GM18499 (cell line): Measurements from ENCODE around the gene DLL3.
"Not testable (repeated sequence)": the region's sequence is repeated elsewhere in the genome, so short reads cannot be mapped to it uniquely, and the experiment has no call there.

Source experiments
- ATAC-seq: cut with Tn5 transposase; IDR thresholded peaks from one replicate; pipeline ENCODE4 v1.9.1; 2021; ENCODE audit warnings: moderate number of reproducible peaks; ENCODE audit not compliant: insufficient read depth, unreplicated experiment

The DLL3 gene, protein sequence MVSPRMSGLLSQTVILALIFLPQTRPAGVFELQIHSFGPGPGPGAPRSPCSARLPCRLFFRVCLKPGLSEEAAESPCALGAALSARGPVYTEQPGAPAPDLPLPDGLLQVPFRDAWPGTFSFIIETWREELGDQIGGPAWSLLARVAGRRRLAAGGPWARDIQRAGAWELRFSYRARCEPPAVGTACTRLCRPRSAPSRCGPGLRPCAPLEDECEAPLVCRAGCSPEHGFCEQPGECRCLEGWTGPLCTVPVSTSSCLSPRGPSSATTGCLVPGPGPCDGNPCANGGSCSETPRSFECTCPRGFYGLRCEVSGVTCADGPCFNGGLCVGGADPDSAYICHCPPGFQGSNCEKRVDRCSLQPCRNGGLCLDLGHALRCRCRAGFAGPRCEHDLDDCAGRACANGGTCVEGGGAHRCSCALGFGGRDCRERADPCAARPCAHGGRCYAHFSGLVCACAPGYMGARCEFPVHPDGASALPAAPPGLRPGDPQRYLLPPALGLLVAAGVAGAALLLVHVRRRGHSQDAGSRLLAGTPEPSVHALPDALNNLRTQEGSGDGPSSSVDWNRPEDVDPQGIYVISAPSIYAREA

GRCh38 chr19:39498798-39499642, at the start of gene DLL3:
TSS of gene DLL3 (plus strand) at chr19:39498947. CDS start at chr19:39498975, 28 bp downstream.
- no peak for ATAC-seq

- no peak for ATAC-seq
Measured at GRCh38 chr19:39449116-39449797, 49.5 kb upstream of the DLL3 start.

- not testable (repeated sequence) for ATAC-seq
Measured at GRCh38 chr19:39451257-39451656, 47.5 kb upstream of the DLL3 start.

GRCh38 chr19:39463403-39463802, 35.3 kb upstream of the DLL3 start:
- ATAC-seq = no peak

DNA sequence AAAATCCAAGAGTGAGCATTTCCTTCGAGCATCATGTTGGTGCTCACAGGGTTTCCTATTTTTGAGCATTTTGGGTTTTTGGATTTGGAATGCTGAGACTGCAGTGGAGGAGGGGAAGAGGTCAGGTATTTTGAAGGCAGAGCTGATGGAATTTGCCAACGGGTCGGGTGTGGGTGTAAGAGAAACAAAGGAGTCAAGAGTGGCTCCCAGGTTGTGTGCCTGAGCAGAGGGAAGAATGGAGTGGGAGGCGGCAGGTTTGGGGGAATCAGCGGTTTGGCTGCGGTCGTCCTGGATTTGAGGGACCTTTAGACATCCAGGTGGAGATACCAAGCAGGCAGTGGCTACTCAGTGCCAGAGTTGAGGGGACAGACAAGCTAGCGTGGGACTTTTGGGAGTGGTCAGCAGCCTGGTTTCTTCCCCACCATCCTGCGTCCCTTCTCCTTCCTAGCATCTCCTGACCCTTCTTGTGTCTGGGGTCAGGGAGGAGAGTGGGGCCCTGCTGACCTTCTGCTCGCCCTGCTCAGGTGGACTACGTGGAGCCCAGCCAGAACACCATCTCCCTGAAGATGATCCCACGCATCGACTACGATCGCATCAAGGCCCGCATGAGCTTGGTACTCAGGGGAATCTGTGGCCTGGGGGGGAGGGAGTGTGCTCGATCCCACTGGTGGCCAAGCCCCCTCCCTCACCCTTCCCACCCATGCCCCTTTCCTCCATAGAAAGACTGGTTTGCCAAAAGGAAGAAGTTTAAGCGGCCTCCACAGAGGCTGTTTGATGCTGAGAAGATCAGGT, 32.6 kb upstream of the DLL3 start:
- ATAC-seq = no peak

DNA sequence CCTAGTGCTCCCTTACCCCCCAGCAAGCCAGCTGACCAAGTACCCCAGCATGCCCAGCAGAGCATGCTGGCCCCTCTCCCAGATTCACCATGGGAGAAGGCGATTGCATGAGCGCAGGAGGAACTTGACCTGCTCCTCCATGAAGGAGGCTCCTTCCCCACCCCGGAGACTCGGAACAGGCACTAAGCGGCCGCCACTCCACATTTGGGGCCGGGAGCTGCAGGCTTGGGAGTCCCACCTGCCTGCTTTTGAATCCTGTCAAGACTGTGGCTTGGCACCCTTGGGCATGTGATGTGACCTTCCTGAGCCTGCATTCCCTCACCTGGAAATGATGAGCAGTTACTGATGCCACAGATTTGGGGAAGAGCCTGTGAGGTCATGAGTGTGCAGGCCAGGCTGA, 30.8 kb upstream of the DLL3 start:
- ATAC-seq = no peak

GRCh38 chr19:39469036-39469435, 29.7 kb upstream of the DLL3 start:
- no peak for ATAC-seq

DNA sequence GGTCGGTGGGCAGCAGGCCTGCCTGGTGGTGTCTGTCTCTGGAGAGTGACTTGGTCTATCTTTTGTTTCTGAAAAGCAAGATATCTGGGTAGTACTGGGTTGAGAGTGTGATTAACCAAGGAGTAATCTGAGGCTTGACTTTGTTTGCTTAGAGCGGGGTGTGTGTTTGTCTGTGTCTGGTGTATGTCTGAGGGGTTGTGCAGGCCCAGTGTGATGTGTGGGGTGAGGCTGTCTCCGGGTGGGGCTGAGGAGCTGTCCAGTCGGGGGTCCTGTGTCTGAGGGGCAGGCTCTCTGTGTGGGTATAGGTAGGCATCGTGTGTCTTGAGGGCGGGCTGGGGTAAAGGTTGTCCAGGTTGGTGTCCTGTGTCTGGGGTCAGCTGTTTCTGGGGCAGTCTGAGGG, 29.2 kb upstream of the DLL3 start:
- ATAC-seq = no peak

GRCh38 chr19:39470724-39471339, 27.9 kb upstream of the DLL3 start:
- ATAC-seq = no peak

- no peak for ATAC-seq
Measured at GRCh38 chr19:39471756-39472536, 26.8 kb upstream of the DLL3 start.

- no peak for ATAC-seq
Measured at GRCh38 chr19:39472746-39473442, 25.9 kb upstream of the DLL3 start.

DNA sequence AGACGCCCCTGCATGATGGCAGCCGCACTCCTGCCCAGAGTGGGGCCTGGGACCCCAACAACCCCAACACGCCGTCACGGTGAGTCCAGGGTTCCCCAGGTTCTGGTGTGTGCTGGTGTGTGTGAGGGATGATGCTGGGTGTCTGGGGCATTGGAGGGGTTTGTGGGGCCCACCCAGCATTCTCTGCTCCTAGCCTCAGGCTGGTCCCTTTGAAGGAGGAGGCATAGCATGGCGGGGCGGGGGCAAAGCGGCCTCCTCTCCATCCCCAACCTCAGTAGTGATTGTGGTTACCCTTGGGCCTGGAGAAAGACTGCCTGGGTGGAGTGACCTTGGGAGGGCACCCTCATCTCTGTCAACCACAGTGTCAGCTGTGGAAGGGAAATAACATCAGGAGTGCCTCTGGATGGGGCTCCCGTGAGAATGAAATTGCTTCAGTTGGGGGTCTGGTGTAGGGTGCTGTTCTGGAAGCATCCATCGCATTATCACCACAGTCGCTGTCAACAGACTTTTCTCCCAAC, 25.2 kb upstream of the DLL3 start:
- no peak for ATAC-seq

DNA sequence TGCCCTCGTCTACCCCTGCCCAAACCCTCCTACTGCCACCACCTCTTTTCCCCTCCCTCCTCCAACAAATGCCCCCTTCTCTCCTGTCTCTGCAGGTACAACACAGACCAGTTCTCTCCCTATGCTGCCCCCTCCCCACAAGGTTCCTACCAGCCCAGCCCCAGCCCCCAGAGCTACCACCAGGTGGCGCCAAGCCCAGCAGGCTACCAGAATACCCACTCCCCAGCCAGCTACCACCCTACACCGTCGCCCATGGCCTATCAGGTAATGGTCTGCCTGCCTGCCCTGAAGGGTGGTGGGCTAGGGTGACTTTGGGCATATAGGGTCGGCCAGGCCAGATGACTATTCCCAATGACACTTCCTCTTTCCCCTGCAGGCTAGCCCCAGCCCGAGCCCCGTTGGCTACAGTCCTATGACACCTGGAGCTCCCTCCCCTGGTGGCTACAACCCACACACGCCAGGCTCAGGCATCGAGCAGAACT, 24.6 kb upstream of the DLL3 start:
- no peak for ATAC-seq

DNA sequence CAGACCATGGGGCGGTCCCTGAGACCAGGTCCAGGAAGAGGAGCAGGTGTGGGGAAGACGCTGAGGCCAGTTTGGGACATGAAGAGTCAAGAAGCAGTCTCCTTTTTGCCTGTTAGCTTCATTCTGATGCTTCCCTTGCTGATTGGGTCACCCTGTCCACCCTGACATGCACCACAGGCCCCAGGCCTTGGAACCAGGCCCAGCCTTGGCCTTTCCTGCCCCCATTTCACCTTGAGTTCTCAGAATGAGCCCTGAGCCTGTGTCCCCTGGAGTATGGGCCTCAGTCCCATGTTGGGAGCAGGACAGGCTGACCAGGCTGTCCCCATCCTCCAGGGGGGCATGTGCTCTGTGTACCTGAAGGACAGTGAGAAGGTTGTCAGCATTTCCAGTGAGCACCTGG, 23.0 kb upstream of the DLL3 start:
- no peak for ATAC-seq

GRCh38 chr19:39479319-39479801, 19.4 kb upstream of the DLL3 start:
- not testable (repeated sequence) for ATAC-seq

DNA sequence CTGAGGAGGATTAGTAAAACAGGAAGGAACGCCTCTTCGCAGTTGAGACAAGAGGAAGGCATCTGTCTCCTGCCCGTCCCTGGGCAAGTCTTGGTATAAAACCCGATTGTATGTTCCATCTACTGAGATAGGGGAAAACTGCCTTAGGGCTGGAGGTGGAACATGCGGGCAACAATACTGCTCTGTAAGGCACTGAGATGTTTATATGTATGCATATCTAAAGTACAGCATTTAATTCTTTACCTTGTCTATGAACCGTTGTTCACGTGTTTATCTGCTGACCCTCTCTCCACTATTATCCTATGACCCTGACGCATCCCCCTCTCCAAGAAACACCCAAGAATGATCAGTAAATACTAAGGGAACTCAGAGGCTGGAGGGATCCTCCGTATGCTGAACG, 18.8 kb upstream of the DLL3 start:
- no peak for ATAC-seq
